ENCODE data around the gene SUGCT.

The SUGCT gene

DNA sequence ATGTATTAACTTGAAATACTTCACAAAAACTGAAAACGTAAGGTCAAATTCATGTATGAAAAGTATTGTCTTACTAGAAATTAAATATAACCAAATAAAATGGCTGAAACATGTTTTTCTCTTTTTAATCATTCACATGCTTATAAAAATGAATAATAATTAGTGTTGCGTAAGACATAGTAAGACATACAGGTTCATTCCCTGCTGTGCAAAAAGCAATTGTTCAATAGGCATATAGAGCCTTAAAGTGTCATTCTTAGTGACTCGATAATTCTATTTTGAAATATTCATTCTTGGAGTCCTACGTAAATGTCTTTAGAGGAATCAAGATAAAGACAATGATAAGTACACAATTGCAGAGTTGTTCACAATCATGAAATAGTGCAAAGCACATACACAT is 337.1 kb downstream of the SUGCT start:
- DNase-seq (ENCODE audit: low spot score): no peak

DNA sequence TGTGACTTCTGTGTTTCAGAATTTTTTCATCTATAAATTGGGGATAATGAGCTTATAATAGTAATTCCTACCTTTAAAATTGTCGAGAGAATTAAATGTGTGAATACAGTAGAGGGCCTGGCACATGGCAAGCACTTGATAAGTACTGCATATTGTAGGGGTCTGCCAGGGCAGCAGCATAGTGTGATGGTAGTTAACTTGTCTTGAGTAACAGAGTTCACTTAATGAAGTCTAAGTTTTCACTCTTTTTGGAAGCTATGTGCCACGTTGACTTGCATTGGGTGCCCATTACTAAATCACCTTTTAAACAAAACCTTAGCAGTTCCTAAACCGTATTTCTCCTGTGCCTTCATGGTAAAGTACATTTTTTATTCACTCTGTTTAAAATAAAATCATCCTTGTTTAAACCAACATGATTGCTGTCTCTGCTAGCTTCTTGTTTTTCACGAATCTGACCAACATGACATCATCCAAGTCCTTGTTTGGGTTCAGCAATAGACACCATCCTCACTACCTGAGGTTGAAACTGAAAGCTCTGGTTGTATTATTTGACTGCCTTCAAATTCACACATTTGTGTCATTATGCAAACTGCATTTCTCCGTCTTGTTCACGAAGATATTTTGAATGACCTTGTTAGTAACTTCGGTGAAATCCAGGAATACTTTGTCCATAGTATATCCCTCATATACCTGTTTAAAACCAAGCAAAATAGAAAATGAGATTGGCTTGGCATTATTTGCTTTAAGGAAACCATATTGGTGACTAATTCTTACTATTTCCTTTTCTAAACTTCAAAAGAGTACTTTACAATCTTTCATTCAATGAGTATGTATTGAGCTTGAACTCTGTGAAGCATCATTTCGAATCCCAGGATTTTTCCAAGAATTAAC is 340.2 kb downstream of the SUGCT start:
- no peak for DNase-seq (ENCODE audit: low spot score)

DNA sequence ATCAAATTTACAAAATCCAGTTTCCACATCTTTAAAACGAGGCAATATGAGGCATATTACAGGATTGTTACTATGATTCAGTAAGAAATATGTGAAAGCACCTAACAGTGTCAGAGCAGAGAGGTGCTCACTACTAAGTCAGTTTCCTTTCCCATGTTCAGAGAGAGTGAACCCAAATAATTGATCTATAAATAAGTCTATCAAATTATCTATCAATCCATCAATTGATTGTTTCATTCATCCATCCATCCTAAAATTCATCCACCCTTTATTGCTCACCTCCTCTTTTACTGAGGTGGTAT is 340.8 kb downstream of the SUGCT start:
- no peak for DNase-seq (ENCODE audit: low spot score)

DNA sequence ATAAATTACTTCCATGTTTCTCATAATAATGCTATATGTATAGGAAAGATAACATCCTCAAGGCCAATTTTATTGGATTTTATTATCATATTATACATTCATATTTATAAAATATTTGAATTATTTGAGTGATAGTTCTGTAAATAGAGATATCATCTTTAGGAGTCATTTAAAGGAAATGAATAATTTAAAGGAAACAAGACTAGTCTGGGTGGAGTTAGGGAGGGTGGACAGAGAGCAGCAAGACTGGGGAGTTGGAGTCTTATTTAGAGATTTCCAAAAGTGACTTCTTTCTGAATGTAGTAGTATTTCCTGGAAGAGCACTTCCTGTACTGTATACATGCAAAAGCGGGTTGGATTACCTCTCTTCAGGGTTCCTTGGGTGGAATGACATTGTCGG is 342.3 kb downstream of the SUGCT start:
- no peak for DNase-seq (ENCODE audit: low spot score)

DNA sequence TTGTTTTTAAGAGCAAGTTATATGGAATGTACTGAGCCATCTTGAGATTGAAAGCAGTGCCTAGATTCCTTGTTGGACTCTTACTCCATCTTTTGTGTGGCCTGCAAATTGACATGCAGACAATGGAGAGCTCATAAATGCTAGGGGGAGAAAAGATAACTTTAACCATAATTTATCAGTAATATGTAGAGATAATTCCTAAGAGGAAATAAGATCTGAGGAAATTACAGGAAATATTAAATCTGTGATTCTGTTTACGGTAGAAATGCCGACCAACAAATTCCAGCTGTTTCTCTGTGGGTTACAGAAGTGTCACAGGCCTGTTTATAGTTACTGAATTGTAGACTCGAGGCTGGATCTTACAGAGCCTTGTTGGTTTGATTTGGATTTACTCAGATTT is 348.0 kb downstream of the SUGCT start:
- no peak for DNase-seq (ENCODE audit: low spot score)

DNA sequence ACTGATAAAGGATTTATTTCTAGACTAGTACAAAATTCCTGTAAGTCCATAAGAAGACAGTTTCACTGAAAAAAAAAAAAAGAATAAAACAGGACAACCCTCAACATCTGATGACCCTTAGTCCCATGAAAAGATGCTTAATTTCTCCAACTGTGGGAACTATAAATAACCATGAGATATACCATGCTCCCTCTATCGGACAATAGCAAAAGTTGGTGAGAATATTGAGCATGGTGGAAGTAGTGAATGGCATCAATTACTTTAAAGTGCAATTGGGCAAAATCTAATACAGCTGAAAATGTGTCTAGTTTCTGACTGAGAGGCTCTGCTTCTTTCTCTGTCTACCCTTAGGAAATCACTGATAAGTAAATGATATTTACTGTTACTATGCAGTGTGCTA is 348.8 kb downstream of the SUGCT start:
- DNase-seq (ENCODE audit: low spot score): no peak

DNA sequence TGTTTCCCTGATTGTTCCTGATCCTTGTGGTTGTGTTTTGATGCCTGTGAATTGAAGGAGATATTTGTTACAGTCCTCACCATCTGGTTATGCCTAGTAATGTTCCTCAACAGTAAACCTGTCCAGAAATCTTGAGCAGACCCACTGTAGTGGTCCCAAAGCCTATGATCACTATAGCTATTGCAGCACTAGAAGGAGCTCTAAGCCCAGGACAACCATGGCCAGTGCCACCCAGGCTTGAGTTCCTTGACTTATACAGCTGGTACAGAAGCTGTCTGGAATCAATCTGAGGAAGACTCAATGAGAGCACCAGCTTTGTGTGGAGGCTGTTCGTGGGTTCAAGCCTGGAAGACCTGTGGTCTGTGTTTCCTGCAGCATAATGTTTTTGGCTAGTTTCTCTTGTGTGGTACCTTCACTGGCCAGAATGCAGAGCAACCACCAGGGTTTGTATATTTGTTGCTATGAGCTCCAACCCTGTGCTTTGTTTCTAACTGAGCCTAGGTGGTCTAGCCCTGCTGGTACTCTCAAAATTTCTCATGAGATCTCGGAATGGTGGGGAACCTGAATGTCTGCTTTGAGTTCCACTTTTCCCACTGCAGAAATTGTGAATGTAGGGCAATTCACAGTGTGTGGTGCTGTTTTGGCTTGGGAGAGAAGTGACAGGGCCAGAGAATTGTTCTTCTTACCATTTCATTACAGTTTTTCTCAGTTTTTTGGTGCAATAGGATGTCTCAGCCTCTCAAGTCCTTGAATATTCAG is 355.2 kb downstream of the SUGCT start:
- DNase-seq (ENCODE audit: low spot score): no peak

DNA sequence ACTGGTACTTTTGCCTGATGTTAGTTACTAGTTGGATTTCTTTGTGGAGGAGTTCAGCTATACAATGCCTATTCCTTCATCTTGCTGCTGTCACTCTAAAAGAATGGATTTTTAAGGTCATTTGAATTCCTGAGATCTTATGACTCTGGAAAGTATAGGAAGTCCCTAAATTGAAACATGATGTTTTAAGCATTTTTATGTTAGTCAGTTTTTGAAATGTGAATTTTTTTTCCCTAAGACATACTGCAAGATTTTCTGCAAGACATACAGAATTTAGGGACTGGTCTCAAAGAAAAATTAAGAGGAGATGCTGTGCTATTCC is 355.8 kb downstream of the SUGCT start:
- no peak for DNase-seq (ENCODE audit: low spot score)

DNA sequence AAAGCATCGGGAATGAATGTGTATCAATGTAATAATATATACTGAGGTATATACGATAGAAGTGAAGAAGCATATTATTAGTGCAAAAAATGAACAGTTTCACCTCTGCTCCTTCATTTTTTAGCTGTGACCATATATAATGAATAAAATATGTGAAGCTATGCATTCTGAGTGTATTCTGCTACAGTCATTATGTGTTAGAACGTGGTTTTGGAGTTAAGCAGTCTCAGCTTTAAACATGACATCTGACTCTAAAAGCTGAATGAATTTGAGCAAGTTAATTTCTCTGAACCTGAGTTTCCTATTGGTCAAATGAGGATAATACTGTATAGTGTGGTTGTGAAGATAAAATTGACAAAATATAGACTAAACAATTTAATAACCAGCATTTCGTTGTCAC is 358.1 kb downstream of the SUGCT start:
- no peak for DNase-seq (ENCODE audit: low spot score)

DNA sequence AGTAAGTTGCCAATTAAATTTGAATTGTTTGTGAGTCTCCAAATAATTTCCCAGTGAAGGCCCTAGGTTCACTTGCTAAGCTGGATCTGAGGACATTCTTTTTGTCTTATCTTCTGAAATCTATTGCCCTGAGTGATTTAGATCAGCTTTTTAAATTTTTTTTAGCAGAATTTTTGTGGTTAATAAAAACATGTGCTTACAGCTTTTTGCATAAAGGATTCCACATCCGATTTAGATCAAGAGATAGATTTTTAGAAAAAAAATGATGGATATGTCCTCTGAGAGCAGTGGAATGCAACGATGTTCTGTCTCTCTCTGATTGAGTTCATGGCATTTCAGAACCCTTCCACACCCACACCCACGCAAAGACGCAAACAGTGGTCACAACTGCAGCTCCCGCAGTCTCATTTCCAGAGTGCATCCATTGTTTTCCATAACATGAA is 358.8 kb downstream of the SUGCT start:
- no peak for DNase-seq (ENCODE audit: low spot score)

DNA sequence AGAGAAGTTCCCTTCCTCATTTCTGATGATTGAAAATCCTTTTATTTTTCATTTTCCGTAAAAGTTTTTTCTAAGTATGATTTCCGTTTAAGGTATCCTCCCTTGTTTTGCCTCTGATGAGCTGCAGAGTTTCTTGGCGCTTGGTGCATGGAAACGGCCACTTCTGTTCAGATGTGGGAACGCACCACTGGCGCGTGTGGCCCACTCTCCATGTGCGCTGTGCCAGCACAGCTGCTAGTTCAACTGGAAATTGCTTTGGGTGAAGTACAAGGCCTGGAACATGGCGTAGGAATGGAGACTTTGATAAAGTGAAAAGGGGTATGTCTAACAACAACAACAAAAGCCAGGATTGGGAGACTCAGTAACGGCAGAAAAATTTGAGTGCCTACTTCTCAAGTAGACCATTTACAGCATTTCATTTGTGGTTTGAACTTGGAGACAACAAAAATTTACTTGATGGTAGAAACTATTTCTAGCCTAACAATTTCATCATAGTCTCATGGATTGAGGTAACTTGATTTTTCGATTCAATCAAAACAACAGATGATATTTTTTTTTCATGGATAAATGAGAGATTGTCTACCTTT is 364.2 kb downstream of the SUGCT start:
- no peak for DNase-seq (ENCODE audit: low spot score)

DNA sequence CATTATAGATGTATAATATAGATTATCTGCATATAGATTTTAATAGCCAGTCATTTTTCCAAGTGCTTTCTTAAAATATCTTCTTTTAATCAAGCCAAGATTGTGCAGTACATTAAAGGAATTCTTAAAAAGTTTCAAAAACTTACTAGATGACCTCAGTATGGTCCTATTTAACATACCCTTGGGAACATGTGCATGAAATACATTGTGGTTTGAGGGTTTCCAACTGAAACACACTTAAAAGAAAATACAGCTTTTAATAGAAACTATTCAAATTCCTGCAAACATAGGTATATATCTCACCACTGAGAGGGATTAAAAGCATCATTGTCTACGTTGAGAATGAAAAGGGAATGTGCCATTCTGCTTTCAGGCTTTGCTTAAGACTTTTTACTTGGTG is 364.9 kb downstream of the SUGCT start:
- DNase-seq (ENCODE audit: low spot score): no peak

DNA sequence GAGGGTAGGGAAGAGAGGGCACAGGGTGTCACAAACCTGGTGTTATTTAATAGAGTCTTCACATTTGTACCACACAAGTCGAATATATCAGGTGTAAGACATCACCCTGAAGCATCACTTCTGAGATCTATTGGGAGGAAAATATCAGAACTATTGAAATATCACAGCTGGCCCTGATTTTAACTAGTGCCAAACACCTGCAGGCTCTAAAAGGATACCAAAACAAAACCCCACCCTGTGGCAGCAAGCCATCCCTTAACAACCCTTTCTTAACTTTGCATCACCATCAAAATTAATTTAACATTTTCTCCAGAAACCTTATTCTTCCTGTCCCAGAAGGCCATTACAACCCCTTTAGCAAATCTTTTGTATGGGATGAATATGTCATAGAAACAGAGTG is 365.4 kb downstream of the SUGCT start:
- DNase-seq (ENCODE audit: low spot score): no peak

DNA sequence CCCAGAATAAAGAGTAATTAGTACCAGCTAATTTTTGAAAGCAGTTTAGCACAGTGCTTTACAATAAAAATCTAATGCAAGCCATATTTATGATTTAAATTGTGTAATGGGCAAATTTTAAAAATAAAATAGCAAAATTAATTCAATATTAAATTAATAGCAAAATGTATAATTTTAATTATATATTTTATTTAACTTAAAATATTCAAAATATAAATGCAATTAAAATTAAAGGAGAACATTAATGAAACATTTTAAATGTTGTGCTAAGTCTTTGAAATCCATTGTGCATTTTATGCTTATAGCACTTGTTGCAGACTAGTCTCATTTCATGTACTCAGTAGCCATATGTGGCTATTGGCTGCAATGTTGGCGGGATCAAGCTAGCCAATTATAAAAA is 367.6 kb downstream of the SUGCT start:
- DNase-seq (ENCODE audit: low spot score): no peak

DNA sequence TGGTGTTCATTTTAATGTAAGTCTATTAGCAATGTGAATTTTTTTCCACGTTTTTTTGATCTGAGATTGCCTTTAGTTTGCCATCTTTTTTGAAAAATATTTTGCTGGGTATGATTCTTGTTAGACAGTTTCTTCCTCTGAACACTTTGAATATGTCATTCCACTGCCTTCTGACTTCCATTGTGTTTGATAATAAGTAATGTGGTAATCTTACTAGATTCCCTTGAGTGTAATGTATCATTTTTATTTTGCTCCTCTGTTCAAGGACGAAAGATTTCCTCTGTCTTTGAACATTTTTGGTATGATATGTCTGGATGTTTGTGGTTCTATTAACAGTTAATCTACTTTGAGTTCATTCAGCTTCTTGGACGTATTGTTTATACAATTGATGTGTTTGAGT is 371.4 kb downstream of the SUGCT start:
- DNase-seq (ENCODE audit: low spot score): no peak

DNA sequence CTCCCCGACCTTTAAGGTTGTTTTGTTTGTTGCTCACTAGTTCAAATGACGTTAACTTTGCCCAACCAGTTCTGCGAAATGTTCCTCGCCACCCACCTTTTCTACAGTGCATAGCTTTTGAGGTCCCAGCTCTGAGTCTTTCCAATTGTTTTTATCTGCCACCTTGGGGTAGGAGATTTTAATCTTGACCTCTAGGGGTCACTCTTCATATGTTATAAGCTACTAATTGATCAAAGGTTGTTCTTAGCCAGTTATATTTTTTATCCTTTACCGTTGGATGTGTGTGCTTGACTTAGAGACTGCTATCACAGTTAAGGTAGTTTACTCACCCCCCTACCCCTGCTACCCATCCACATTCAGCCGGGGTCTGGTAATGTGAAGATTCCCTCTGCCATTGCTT is 372.4 kb downstream of the SUGCT start:
- DNase-seq (ENCODE audit: low spot score): no peak

DNA sequence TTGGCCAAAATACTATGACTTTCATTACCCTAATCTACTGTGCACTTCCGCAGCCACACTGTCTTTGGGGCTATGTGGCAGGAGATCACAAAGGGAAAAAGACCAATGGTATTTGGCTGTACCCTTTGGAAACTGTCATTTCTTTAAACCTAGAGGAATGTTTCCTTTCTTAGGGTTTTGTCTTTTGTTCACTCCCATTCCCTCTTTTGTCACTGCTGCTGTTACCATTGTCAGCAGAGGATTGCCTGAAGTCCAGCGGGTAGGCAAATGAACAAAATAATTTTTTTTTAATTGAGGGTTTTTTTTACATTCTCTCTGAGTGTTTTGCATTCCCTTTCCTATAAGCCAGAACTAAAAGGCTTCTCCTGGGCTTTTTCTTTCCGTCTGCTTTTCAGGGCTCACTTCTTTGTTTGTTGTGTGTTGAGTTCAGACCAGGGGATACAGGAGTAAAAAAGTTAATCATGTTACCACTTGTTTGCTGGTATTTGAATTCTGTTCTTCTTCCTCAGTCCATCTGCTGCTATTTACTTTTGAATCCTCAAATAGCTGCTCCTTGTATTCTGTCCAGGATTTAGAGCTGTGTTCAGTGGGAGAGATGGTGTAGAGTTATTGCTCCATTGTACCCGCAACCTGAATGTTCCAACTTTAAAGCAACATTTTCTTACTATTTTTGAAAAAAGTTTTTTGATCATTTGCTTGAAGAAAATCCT is 374.6 kb downstream of the SUGCT start:
- no peak for DNase-seq (ENCODE audit: low spot score)

DNA sequence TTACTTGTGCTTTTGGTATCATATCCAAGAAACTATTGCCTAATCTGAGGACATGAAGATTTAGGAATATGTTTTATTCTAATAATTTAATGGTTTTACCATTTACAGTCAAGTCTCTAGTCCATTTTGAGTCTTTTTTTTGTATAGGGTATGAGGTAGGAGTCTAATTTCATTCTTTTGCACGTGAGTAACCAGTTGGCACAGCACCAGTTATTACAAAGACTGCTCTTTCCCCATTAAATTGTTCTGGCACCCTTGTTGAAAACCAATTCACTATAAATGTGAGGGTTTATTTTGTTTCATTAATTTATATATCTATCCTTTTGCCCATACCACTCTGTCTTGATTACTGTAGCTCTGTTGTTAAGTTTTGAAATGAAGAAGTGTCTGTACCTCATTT is 381.6 kb downstream of the SUGCT start:
- no peak for DNase-seq (ENCODE audit: low spot score)

DNA sequence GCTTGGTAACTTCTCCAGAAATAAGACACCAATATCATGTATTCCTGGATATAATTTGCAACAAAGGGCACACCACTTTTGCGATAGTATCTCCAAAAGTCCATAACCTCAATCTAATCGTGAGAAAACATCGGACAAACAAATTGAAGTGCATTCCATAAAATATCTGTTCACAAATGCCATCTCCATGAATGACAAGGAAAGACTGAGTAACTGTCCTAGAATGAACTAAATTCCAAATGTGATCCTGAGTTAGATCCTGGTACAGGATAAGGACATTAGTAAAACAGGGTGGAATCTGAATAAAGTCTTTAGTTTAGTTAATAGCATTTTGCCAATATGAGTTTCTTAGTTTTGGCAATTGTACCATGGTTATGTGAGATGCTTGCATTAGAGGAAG is 384.2 kb downstream of the SUGCT start:
- no peak for DNase-seq (ENCODE audit: low spot score)

DNA sequence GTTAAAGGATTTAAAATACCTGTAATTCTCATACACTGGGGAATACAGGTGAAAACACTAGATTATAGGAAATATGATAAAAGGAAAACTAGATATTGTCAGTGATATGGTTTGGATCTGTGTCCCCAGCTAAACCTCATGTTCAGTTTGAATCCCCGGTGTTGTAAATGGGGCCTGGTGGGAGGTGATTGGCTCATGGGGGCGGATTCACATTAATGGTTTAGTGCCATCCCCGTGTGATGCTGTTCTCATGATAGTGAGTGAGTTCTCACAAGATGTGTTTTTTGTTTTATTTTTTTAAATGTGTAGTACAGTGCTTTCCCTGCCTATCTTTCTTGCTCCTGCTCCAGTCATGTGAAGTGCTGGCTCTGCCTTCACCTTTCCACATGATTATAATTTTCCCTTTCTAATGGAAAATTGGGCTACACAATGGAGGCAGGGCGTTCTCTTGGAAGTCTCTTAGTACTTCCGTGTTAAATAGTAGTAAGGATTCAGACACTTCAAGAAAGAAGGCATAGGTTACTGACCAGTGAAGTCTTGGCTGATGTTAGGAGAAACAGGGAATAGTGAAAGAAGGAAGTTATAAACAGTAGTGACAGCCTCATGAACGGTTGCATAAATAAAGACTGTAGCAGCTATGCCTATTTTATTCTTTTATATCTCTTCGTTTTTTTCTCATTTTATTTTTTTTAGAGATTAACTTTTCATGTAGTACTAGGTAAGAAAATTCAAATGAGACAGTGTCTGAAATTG is 386.4 kb downstream of the SUGCT start:
- no peak for DNase-seq (ENCODE audit: low spot score)

DNA sequence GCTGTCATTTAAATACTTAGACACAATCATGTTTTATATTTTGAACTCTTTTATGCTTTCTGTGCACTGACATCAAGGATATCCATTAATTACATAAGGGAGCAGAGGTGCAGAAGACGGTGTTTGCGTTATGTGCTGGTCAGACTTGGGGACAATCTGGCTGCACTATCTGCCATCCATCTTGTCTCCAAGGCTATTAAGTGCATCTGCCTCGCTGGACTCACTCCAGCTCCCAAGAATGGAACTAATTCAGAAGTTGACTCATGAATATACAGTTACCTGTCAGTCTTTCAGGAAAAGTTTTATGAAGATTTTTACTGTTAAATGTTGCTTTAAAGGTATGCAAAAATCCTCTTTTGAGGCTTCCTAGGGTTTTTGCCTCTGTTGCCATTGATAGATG is 391.0 kb downstream of the SUGCT start:
- DNase-seq (ENCODE audit: low spot score): no peak

All from AG08396 (cell line).